IgD-negative memory B cell (primary cell): ENCODE data around the gene SLC26A1. TPM values are rescaled to one million over a fixed set of nuclear protein-coding genes. Genes with fewer than 3 reads are reported as not detected.
"Not testable (repeated sequence)": the region's sequence is repeated elsewhere in the genome, so short reads cannot be mapped to it uniquely, and the experiment has no call there.

ENCODE experiments used
- H3K27ac Mint-ChIP-seq, 3 donors: one replicate each; pipeline ENCODE4 v1.8.0; 2020 to 2022; ENCODE audit warnings: mild to moderate bottlenecking in 3 of 3, mixed read lengths in 3 of 3, moderate library complexity in 1 of 3
- H3K27me3 Mint-ChIP-seq: one replicate; pipeline ENCODE4 v1.8.0; 2021; ENCODE audit warnings: mixed read lengths
- H3K36me3 Mint-ChIP-seq: one replicate; pipeline ENCODE4 v1.8.0; 2020; ENCODE audit warnings: mild to moderate bottlenecking, mixed read lengths
- H3K4me1 Mint-ChIP-seq, 3 donors: one replicate each; pipeline ENCODE4 v1.8.0; 2020 to 2022; ENCODE audit warnings: mixed read lengths in 3 of 3, mild to moderate bottlenecking in 1 of 3
- H3K4me3 Mint-ChIP-seq, 4 donors: one replicate each; pipeline ENCODE4 v1.8.0; 2020 to 2022; ENCODE audit warnings: mild to moderate bottlenecking in 4 of 4, mixed read lengths in 4 of 4, moderate library complexity in 3 of 4
- H3K9me3 Mint-ChIP-seq, 3 donors: one replicate each; pipeline ENCODE4 v1.8.0; 2020 to 2021; ENCODE audit warnings: mixed read lengths in 3 of 3, mild to moderate bottlenecking in 1 of 3
- polyA plus RNA-seq: library from polyadenylated mRNA; unstranded; fragments of 300-500 nt; fragmentation: Illumina TruSeq; gene quantifications from one replicate; pipeline ENCODE4 v1.2.3, GENCODE V29; 2021

SLC26A1 gene
- polyA plus RNA-seq, 1 donor from 2014 or later: 0.70 TPM

DNA sequence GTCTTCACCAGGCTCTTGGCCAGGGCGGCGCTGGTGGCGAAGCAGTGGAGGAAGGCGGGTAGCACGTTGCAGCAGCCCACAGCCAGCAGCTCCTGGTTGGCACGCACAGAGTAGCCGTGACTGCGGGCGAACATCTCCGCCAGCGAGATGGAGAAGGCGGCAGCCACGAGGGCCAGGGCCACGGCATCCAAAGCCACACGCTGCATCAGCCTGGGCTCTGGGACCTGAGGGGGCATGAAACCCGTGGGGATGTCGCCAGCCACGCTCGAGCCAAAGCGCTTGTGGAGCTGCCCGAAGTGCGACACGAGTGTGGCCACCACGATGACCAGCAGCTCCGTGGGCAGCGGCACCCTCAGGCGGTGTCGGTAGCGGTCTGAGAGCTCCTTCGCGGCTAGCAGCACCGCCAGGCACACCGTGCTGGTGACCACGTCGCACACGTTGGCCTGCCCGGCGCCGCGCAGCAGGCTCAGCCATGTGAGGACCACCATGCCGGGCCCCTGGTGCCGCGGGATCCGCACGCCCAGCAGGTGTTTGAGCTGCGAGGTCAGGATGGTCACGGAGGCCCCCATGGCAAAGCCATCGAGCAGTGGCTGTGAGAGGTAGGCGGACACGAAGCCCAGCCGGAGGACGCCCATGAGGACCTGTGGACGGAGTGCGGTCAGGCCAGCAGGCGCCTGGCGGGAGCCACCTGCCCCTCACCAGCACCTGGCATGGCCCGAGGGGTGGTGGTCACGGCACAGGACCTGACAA is 3.3 kb downstream of the SLC26A1 start:
- H3K4me3 Mint-ChIP-seq: no peak overlapping the region
- H3K27me3 Mint-ChIP-seq: no peaks in the 10 kb centered on the region
- H3K27ac Mint-ChIP-seq: no peak overlapping the region
- peaks cover 2% of the 10 kb centered on the region for H3K36me3 Mint-ChIP-seq
- peaks cover 6 to 12% (median 12%) of the 10 kb centered on the region in 3 donors for H3K4me1 Mint-ChIP-seq
- no peaks in the 10 kb centered on the region for H3K9me3 Mint-ChIP-seq

DNA sequence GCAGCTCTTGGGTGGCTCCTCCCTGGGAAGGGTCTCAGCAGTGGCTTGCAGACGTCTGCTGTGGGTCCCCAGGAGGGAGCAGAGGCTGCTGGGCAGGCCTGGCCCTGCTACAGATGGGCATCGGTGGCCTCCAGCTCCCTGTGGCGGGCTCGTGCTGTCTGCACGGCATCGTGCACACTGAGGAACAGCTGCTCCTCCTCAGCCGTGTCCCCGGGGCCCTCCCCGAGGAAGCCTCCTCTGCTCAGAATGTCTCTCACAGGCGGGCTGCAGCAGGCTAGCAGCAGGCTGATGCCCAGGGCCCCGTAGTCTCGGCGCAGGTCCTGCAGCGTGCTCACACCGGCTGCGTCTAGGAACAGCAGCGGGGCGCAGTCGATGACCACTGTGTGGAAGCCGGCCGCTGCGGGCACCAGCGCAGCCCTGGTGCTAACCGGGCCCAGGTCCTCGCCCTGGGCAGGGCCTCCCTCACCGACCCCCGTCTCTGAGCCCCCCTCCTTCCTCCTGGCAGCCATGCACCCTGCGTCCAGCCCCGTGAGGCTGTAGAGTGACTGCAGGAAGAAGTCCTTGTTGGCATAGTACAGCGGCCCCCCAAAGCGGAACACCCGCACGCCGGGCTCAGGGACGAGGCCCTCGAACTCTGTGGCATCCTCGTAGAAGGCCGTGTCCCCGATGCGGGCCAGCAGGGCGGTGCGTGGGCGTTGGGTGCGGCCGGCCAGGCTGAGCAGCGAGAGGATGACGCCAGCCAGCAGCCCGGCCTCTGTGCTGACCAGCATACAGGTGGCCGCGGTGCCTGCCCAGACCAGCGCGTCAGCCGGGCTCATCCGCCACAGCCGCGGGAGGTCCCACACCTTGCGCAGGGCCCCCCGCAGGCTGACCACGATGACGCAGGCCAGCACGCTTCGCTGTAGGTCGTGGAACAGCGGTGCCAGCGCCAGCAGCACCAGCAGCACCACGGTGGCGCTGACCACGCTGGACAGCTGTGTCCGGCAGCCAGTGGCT is 4.2 kb downstream of the SLC26A1 start:
- Mint-ChIP-seq H3K9me3 (no peaks in the 10 kb centered on the region), H3K27me3 (no peaks in the 10 kb centered on the region), H3K4me1 (peaks cover 7 to 20% (median 16%) of the 10 kb centered on the region in 3 donors), H3K36me3 (peaks cover 2% of the 10 kb centered on the region), H3K4me3 (peak overlapping the region in 1 of 4 donors; percentile 9), H3K27ac (no peak overlapping the region)

DNA sequence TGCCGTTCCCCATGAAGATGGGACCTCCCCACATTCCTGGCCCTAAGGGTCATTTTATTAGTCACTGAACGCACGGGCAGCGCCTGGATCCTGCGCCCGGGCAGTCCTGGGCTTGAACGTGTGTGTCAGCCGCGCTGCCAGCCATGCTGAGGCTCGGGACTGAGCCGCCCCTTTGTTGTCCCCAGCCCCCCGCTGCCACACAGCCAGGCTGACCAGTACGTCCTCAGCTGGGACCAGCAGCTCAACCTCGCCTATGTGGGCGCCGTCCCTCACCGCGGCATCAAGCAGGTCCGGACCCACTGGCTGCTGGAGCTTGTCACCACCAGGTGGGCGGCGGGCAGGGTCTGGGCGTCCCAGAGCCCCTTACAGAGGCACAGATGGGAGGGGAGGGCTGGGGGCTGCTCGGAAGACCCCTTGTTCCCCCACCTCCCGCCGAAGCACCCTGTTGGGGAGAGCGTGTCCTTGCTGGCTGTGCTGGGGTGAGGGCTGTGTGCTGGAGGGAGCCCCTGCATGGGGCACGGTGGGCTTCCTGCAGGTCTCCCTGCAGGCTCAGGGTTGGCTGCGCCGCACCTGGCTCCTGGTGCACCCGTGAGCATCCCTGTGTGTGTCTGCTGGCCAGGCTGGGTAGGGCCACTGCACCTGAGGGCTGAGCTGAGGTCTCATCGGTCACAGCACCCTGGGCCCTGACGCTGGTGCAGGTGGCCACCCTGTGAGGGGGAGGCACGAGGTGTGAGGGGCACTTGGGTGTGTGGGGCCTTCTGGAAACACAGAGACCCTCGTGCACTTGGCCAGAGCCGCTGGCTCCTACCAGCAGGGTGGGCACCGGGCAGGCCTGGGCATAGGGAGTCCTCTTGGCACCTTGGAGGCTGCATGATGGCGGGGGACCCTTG is 5.3 kb downstream of the SLC26A1 start:
- peaks cover 7 to 20% (median 16%) of the 10 kb centered on the region in 3 donors for H3K4me1 Mint-ChIP-seq
- H3K4me3 Mint-ChIP-seq: peak overlapping the region; percentile 78 to 96 (median 82)
- no peaks in the 10 kb centered on the region for H3K9me3 Mint-ChIP-seq
- peak overlapping the region in 1 of 3 donors; percentile 32 for H3K27ac Mint-ChIP-seq
- H3K36me3 Mint-ChIP-seq: peaks cover 2% of the 10 kb centered on the region
- H3K27me3 Mint-ChIP-seq: no peaks in the 10 kb centered on the region

DNA sequence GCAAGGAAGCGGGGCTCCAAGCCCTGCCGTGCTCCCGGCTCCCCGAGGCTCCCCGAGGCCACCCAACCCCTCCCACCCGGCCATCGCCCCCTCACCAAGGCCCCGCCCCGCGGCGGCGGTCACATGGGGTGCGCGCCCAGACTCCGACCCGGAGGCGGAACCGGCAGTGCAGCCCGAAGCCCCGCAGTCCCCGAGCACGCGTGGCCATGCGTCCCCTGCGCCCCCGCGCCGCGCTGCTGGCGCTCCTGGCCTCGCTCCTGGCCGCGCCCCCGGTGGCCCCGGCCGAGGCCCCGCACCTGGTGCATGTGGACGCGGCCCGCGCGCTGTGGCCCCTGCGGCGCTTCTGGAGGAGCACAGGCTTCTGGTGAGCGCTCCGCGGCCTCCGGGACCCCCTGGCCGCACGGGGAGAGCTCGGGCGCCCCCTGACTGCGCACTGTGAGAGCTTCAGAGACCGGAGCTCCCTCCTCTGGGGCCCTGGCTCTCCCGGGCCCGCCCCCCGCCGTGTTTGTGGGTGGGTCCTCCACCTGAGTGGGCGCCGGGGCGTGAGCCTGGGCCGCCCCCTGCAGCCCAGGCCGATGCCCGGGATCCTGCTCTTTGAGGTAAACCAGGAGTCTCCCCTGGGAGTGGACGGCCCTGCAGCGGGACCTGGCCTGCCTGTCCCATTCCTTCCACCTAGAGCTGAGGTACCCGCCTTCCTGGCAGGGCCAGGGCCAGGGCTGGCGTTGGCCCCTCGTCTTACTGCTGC is 6.2 kb downstream of the SLC26A1 start, which contains the start of gene IDUA:
Gene IDUA (plus strand): TSS at position 166 of the 745 bp plus-strand sequence. CDS start 41 bp downstream, at position 207.
- H3K4me3 Mint-ChIP-seq: peak within 1 kb of the TSS; percentile 86 to 96 (median 93)
- peaks cover 7 to 16% (median 16%) of the 10 kb centered on the region in 3 donors for H3K4me1 Mint-ChIP-seq
- H3K27ac Mint-ChIP-seq: peak within 1 kb of the TSS in 2 of 3 donors; percentile 58 to 83
- H3K9me3 Mint-ChIP-seq: no peaks in the 10 kb centered on the region
- no peaks in the 10 kb centered on the region for H3K27me3 Mint-ChIP-seq
- H3K36me3 Mint-ChIP-seq: peaks cover 2% of the 10 kb centered on the region

DNA sequence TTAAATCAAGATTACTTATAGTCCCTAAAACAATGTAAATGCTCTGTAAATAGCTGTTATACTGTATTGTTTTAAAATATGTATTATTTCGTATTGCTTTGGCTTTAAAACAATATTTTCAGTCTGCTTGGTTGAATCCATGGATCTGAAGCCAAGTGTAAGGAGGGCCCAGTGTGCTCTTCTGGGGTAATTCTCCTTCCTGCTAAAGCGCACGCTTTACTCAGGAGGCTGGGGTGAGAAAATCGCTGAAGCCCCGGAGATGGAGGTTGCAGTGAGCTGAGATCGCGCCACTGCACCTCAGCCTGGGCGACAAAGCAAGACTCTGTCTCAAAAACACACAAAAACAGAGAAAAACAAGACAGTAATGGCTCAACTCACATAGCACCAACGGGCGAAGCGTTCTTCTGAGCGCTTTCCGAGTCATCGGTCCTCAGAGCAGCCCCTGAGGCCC is 6.8 kb downstream of the SLC26A1 start:
- Mint-ChIP-seq H3K9me3 (no peaks in the 10 kb centered on the region), H3K36me3 (peaks cover 2% of the 10 kb centered on the region), H3K4me3 (peak overlapping the region; percentile 86 to 95 (median 92)), H3K27ac (peak overlapping the region in 2 of 3 donors; percentile 58 to 83), H3K4me1 (peaks cover 7 to 16% (median 16%) of the 10 kb centered on the region in 3 donors), H3K27me3 (no peaks in the 10 kb centered on the region)

DNA sequence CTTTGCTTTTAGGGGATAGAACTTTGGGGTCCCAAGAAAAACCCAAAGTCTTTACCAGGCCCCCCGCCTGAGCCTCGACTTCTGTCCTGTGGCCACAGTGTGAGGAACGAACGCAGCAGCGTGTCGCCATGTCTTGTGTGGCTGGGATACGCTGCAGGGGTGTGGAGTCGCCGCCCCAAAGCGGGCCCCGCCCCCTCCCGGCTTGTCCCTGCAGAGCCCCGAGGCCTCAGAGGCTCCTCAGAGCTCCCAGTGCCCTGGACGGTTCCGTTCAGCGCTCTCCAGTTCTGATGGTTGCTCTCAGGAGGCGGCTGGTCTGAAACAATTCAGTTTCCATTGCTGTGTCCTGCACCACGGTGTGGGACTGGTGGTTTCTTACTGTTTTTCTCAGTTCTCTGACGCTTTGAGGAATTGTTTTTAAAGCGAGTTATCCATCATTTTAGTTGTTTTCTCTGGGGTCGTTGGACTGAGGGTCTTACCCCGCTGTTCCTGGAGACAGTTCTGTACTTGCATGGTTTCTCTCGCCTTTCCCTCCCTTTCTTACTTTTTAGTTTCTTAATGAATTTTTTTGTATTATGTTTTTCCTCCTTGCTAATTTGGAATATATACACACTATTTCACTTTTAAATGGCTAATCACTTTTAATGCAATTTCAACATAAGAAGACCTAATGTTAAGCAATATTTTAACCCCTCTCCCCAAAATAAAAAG is 7.9 kb downstream of the SLC26A1 start:
- peak overlapping the region; percentile 75 to 94 (median 86) for H3K4me3 Mint-ChIP-seq
- H3K9me3 Mint-ChIP-seq: no peaks in the 10 kb centered on the region
- peak overlapping the region in 1 of 3 donors; percentile 46 for H3K27ac Mint-ChIP-seq
- H3K4me1 Mint-ChIP-seq: peaks cover 7 to 16% (median 16%) of the 10 kb centered on the region in 3 donors
- H3K36me3 Mint-ChIP-seq: no peaks in the 10 kb centered on the region
- H3K27me3 Mint-ChIP-seq: no peaks in the 10 kb centered on the region

DNA sequence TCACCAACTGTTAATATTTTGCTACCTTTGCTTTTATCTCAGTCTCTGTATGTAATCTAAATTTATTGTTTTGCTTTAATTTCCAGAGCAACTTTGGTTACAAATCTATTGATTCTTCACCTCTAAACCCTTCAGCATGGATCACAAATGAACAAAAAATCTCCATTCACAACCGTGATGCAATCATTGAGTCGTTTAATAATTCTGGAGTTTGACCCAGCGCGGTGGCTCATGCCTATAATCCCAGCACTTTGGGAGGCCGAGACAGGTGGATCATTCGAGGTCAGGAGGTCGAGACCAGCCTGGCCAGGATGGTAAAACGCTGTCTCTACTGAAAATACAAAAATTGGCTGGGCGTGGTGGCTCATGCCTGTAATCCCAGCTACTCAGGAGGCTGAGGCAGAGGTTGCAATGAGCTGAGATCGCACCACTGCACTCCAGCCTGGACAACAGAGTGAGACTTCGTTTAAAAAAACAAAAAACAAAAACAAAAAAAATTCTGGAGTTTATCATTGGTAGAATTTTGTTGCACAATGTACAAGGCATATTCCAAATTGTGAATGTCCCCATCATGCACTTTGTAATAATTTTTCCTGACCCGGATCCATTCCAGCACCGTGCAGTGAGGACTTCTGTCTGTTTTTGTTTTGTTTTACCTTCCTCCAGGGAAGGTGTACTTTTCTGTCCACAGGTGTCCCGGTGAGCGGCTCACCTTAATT is 8.7 kb downstream of the SLC26A1 start:
- Mint-ChIP-seq H3K4me1 (peaks cover 7 to 16% (median 16%) of the 10 kb centered on the region in 3 donors), H3K27me3 (no peaks in the 10 kb centered on the region), H3K9me3 (no peaks in the 10 kb centered on the region), H3K4me3 (peak overlapping the region; percentile 75 to 94 (median 86)), H3K36me3 (no peaks in the 10 kb centered on the region), H3K27ac (no peak overlapping the region)

DNA sequence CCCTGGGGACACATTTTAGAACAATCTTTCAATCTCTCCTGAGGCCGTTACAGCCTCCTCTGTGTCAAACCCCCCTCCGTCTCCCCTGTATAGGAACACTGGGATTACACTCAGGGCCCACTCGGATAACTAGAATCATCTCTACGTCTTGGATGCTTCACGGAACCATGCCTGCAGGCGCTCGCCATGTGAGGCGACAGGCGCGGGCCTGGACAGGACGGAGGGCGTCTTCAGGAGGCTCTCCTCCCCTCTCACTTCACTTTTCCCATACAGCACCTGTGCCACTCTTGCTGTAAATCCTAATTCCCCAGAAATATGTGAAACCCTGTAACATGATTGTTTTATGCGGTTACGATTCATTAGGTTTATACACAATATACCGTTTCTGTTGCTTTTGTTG is 10.4 kb downstream of the SLC26A1 start:
- H3K4me1 Mint-ChIP-seq: peaks cover 7 to 16% (median 16%) of the 10 kb centered on the region in 3 donors
- H3K36me3 Mint-ChIP-seq: no peaks in the 10 kb centered on the region
- H3K27ac Mint-ChIP-seq: no peak overlapping the region
- peak overlapping the region in 1 of 4 donors; percentile 91 for H3K4me3 Mint-ChIP-seq
- H3K27me3 Mint-ChIP-seq: no peaks in the 10 kb centered on the region
- no peaks in the 10 kb centered on the region for H3K9me3 Mint-ChIP-seq

DNA sequence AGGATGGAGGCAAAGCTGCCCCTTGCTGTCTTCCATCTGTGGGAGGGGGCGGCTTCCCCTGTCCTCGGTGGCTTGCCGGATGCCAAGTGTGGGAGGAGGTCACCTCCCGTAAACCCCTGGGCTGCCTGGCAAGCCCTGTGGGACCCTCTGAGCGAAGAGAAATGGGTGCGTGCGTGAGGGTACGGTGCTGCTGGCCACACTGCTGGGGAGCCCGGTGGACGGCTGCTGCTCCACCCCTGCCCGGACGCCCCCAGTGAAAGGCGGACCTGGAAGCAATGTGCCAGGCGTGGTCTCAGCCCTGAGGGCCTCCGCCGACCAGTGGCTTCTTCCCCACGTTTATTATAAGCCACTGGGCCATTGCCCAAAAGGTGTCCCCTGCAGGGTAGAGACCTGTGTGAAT is 10.9 kb downstream of the SLC26A1 start:
- Mint-ChIP-seq H3K36me3 (no peaks in the 10 kb centered on the region), H3K4me3 (peak overlapping the region in 1 of 4 donors; percentile 91), H3K27ac (no peak overlapping the region), H3K27me3 (no peaks in the 10 kb centered on the region), H3K4me1 (peaks cover 7 to 16% (median 14%) of the 10 kb centered on the region in 3 donors), H3K9me3 (no peaks in the 10 kb centered on the region)

DNA sequence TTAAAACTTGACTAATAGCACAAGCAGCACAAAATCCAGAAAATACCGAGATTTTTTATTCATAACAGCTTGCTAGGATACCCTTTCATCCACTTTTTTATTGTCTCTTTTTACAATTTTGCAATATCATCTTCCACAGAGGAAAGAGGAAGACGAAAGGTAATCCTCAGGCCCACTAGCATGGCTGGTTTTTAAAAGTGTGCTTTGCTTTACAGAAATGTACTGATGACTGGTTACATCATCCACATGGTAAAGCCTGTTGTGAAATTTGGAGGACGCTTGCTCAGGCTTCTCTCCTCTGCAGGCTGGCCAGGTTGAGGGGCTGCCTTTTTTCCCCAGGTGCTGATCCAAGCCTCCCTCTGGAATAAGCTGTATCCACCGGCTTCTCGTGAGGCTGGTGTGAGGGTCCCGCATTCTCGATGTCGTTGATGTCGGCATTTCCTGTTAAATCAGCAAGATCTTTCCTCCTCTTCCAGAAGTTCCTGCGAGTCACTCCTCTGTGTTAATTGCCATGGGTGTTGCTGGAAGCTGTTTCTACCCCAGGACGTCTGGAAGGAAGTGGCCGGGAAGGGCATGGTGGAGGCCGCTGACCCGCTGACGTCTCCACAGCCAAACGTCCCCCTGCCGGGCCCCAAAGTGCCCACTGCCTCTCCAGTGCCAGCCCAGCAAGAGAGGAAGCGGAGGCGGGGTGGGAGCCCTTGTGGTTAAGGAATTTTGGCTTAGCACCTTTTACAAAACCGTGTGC is 14.1 kb downstream of the SLC26A1 start:
- Mint-ChIP-seq H3K27ac (no peak overlapping the region), H3K4me3 (peak overlapping the region in 1 of 4 donors; percentile 14), H3K4me1 (peaks cover 0 to 1% (median 0%) of the 10 kb centered on the region in 3 donors), H3K9me3 (no peaks in the 10 kb centered on the region), H3K27me3 (no peaks in the 10 kb centered on the region), H3K36me3 (no peaks in the 10 kb centered on the region)

DNA sequence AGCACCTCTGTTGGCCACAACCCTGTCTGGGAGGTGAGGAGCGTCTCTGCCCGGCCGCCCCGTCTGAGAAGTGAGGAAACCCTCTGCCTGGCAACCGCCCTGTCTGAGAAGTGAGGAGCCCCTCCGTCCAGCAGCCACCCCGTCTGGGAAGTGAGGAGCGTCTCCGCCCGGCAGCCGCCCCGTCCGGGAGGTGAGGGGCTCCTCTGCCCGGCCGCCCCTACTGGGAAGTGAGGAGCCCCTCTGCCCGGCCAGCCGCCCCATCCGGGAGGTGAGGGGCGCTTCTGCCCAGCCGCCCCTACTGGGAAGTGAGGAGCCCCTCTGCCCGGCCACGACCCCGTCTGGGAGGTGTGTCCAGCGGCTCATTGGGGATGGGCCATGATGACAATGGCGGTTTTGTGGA is 17.2 kb downstream of the SLC26A1 start:
- not testable (repeated sequence) for H3K36me3 Mint-ChIP-seq, H3K9me3 Mint-ChIP-seq, H3K27ac Mint-ChIP-seq, H3K4me3 Mint-ChIP-seq, H3K27me3 Mint-ChIP-seq, H3K4me1 Mint-ChIP-seq

DNA sequence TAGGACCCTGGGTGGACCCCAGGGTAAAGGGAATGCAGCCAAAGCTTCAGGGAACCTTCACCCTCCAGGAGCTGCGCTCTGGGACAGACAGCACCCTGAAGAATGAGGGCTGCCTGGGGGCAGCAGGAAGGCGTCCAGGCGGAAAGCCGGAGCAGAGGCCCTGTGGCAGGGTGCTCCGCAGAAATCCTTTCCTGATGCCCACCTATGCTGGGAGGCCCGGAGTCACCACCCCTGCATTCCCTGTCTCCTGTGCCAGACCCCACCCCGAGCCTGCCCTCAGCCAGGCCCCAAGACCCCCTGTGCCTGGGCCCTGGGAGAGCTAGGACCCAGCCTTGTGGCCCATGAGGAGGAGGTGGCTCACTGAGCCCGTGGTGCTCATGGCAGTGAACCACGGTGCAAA is 18.5 kb downstream of the SLC26A1 start:
- no peaks in the 10 kb centered on the region for H3K9me3 Mint-ChIP-seq
- peak overlapping the region in 2 of 4 donors; percentile 37 to 57 for H3K4me3 Mint-ChIP-seq
- H3K27me3 Mint-ChIP-seq: no peaks in the 10 kb centered on the region
- peaks cover 0 to 3% (median 0%) of the 10 kb centered on the region in 3 donors for H3K4me1 Mint-ChIP-seq
- no peaks in the 10 kb centered on the region for H3K36me3 Mint-ChIP-seq
- peak overlapping the region in 1 of 3 donors; percentile 39 for H3K27ac Mint-ChIP-seq
